Superior temporal gyrus (tissue), 1 donor: ENCODE data around the gene MINDY4B.

ENCODE experiments used
- DNase-seq: peaks from one replicate; pipeline ENCODE4 v3.0.0-alpha.2; 2016; ENCODE audit errors: extremely low spot score

The MINDY4B gene

DNA sequence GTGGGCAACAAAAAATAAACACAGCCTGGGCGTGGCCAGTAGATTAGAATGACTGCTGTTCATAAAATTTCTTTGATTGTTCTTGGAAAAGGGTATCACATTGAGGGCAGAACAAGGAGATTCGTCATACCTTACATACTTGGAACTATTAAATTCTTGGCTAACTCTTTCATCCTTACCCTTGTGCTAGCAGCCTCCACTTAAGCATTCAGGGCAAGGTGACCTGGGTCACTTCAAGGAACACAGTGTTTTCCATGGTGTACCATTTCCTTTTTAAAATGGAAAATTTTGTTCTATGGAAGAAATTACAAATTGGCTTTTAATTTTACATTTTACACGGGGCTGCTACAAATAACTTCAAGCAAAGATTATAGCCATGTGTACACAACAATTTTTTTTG, 60.8 kb downstream of the MINDY4B start:
- no peak for DNase-seq

DNA sequence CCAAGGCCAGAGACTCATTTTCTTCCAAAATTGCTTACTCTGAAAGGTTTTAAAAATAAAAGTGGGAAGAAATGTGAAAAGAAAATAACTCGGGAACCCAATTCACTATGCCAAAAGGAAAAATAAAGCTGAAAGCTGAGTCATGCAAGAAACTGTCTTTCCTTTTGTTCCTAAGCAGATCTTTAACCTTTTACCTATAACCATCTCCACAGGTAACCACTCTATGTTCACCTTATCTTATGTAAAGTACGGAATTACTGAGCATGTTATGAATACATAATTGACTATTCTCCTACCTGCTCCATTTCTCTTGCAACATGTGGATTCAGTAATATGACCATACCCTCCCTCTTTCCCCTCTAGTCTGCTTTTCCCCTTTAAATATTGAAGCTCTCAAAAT, 62.0 kb downstream of the MINDY4B start:
- no peak for DNase-seq

DNA sequence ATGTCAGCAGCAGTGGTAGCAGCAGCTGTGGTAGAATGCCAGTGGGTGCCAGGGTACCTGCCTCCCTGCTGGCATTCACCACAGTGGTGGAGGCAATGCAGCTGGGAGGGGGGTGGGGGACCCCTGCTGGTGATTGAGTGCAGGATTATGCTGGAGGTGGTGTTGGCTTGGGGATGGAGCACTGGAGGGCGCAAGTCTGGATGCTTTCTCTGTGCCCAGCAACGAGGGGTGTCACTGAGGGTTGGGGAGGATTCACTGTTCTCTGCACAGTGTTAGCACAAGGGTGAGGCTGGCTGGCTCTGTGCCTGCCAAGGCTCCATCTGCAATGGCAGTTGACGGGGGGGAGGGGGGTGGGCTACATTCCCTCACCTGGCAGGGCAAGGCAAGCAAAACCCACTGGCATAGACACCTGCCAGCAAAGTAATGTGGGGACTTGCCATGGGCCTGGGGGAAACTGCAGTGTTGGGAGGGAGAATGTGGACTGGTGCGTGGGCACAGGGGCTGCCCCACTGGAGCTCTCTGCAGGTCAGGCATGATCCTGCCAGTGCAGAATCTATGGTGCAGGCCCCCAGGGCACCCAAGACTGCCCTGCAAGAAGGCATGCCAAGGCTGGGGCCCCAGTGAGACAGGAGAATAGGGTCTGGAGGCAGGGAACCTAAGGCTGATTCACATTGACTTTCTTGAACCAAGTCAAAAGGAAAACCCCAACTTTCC, 64.3 kb downstream of the MINDY4B start:
- DNase-seq: no peak

DNA sequence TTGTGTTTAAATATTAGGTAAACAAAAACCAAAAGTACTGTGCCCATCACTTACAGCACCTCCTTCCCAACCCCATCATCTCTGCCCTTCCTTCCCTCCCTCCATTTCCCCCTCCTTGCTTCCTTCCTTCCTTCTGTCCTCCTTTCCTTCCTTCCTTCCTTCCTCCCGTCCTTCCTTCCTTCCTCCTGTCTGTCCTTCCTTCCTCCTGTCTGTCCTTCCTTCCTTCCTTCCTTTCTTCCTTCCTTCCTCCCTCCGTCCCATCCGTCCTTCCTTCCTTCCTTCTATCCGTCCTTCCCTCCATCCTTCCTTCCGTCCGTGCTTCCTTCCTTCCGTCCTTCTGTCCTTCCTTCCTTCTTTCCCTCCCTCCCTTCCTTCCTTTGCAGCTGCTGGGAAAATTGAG, 74.5 kb downstream of the MINDY4B start:
- DNase-seq: no peak

DNA sequence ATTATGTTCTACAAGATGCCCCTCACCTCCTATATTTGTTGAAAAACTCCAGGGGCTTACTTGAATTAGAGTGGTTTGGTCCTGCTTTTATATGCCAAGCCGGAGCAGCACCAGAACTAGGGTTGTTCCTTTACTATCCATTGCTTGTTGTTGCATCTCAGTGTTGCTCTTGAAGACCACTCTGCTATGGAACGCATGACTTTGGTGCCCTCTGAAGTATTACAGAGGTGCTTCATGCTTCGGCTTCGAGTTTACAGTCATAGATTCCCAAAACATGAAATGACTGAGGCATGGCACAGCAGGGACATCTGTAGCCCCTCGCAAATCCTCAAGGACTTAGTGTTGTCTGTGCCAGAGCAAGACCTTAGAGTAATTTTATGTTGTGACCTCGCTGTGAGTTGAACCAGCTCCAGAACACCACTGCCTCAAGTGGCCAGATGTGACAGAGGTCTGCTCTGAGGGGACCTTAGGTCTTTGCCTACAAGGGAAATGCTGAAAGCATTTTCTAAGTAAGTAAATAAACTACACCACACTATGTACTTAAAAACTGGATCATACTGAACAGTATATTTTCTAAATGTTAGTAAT, 75.1 kb downstream of the MINDY4B start:
- DNase-seq: no peak

DNA sequence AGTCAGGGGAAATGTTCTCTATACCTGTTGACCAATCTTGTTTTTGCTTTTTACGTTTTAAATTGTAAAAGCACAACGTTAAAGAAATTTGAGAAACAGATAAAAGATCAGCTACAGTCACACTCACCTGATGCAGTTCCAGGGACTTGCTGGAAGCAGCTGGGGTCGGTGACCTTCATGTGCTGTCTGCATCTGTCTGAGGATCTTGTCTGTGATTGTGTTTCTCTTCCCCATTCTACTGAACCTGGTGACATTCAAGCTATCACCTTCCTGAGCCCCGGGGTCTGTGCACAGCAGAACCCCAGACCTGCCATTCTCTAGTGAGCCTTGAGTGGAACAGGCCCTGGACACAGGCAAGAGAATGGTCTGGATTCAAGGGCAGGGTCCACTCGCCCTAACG, 75.8 kb downstream of the MINDY4B start:
- DNase-seq: no peak

DNA sequence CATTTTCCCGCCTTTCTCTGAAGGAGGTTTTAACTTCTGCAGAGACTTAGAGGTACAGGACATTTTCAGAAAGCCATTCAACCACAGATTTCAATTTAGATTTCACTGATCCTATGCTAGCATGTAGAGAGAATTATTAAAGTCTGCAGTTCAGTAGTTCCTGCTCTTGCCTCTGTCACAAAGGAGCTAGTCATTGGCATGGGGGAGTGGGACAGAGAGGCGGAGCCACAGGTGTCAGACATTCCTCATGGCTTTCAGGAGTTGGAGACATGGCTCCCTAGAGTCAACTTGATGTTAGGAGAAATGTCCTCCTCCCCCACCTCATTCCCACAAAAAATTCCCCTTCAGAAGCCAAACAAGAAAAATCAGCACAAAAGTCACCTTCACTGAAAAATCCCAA, 76.2 kb downstream of the MINDY4B start:
- DNase-seq: no peak

DNA sequence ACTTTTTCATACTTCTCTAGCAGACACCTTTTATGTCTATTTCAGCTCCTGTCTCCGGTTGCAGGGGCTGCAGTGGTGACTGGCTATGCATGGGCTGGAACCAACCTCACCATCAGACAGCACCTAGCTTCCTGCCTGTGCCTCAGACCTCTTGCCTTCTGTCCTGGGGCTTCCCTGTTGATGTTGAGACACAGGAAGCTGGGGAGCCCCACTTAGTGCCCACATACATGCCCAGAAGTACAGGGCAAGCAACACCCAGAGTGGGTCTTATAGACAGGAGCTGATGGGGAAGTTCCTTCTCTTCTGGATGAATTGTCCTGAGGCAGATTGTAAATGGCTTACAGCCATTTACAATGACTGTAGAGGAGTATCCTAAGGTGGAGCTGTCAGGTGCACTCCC, 77.0 kb downstream of the MINDY4B start:
- no peak for DNase-seq

DNA sequence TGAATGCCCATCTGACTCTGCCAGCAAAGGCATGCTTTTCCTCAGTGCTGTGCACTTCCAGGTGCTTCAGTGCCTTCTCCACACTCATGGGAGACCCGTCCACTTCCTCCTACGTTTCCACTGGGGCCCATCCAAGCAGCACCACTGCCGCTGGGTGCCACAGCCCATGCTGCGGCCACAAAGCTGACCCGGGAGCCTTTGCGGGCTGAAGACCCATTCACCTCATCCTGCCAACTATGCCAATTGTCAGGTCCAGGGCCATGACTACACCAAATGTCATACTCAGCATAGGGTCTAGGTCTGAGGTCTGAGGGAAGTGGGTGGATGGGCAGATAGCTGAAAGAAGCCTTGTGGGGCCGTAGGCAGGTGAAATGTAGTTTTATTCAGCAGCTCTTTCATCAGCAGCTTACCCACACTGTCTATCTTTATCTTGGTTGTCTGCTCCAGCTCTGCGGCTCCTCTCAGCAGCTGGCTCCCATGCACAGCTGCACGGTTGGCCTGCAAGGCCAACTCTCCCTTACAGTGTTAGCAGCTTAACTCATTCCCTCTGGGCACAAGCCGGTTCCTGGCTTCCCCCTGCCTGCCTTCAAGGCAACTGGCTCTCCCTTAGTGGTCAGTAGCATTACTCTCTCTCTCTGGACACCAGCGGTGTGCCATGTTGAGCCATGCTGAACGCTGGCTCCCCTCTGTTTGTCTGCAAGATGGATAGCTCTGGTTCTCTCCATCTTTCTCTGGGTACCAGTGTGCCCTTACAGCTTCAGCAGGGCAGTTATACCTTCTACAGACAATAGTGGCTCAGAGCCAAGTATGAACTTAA, 78.6 kb downstream of the MINDY4B start:
- no peak for DNase-seq

DNA sequence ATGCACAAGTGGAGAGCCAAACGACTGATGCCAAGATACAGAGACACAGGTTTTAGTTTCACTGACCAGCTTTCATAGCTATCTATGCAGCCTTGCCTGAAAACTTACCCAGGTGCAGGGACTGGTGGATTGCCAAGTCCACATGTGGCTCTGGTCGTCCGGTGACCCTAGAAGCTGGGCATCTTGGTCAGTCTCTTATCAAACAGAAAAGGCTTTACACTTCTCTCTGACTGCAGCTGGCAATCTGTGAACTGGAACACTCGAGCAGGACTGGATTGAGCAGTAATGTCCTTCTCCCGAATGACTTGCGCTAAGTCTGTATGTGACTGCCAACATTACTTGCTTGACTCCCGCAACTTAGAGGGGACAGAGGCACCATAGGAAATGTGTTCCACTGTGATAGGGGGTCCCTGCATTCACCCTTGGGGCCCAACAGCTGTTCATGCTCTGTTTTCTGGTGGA, 79.3 kb downstream of the MINDY4B start:
- no peak for DNase-seq

DNA sequence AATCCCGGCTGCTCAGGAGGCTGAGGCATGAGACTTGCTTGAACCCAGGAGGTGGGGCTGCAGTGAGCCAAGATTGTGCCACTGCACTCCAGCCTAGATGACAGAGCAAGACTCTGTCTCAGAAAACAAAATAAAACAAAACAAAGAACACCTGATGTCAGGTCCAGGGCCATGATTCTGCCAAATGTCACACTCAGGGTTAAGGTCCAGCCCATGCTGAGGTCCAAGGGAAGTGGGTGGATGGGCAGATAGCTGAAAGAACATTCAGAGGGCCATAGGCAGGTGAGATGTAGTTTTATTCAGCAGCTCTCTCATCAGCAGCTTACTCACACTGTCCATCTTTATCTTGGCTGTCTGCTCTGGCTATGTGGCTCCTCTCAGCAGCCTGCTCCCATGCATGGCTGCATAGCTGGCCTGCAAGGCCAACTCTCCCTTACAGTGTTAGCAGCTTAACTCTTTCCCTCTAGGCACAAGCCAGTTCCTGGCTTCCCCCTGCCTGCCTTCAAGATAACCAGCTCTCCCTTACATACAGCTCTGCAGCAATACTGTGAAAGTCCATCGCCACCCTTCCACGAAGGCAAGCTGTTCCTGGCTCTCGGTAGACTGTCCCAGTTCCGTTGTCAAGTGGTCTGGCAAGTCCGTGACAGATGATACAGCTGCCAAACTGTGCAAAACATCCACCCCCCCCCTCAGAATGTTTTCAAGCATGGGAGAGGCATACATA, 79.9 kb downstream of the MINDY4B start:
- DNase-seq: no peak

DNA sequence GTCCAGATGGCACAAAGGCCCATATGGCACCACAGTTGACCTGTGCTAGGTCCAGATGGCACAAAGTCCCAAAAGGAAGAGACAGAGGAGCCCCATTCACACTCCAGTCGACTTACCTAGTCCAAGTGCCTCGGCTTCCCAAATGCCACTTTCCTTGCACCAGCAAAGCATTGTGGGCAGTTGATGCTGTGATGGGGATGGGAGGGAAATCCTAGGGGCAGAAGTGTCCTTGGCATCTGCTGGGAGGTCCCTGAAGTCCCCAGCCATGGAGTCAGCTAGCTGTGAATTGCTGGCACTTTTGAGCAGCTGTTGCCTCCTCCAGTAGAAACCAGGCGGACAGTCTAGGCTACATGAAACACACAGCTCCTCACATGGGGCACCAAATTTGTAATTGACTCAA, 82.0 kb downstream of the MINDY4B start:
- DNase-seq: no peak

DNA sequence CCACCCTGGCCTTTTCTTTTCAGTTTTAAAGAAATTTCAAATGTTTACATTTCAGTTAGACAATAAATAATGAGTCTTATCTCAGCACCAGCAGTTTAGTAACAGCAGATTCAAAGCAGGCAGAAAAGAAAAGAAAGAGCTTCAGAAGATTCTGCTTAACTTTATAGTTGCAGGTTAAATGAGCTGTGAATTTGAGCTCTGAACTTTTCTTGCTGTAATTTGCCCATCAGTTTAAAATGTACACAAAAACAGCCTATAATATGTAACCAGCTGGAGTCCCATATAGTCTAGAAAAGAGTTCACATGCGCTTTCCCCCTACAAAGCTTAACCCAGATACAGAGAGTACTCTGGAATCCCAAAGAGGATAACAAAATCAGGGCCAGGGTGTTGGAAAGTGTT, 82.6 kb downstream of the MINDY4B start:
- no peak for DNase-seq
